ENCODE measurements around the gene DPP3. TPM values are rescaled to one million over a fixed set of nuclear protein-coding genes. Genes with fewer than 3 reads are reported as not detected.

DPP3 gene
- polyA plus RNA-seq, 1 donor, result 25.7 TPM

DNA sequence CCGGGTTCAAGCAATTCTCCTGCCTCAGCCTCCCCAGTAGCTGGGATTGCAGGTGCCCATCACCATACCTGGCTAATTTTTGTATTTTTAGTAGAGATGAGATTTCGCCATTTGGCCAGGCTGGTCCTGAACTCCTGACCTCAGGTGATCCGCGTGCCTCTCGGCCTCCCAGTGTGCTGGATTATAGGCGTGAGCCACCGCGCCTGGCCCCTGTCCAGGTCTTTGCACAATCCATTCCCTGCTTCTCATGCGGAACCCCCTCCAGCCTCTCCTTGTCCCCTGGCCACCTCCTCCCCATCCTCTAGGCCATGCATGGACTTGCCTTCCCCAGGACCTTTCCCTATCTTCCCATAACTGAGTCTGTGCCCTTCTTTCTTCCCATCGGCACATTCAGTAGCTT, 8.7 kb downstream of the DPP3 start:
- no peak for DNase-seq

DNA sequence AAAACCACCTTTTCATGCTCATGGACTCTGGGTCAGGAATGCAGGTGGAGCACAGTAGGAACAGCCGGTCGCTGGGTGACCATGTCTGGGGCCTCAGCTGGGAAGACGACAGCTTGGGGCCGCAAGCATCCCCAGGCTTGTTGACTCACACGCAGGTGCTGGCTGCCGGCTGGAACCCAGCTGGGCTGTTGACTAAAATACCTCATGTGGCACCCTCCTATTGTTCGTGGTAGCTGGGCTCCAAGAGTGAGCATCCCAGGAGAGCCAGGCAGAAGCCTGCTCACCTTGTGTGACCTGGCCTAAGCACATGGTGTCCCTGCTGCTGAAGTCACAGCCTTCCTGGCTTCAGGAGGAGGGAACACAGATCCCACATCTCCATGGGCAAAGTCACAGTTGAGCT, 9.4 kb downstream of the DPP3 start:
- no peak for DNase-seq

DNA sequence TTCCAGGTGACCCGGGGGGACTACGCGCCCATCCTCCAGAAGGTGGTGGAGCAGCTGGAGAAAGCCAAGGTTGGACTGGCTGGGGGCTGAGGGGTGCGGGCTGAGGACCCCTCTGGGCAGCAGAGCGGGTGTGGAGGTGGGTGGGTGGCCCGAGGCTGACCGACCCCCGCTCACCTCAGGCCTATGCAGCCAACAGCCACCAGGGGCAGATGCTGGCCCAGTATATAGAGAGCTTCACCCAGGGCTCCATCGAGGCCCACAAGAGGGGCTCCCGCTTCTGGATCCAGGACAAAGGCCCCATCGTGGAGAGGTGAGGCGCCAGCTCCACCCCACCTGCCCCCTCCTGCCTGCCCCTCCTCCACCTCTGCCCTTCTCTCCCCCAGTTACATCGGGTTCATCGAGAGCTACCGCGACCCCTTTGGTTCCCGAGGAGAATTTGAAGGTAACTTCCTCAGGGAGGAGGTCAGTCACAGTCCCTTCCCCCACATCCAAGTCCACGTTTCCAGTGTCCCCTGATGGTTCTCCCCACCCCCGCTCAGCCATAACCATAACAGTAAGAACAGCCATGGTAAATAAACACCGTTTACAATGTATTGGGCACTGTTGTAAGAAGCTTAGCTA, 11.2 kb downstream of the DPP3 start:
- DNase-seq, result no peak

DNA sequence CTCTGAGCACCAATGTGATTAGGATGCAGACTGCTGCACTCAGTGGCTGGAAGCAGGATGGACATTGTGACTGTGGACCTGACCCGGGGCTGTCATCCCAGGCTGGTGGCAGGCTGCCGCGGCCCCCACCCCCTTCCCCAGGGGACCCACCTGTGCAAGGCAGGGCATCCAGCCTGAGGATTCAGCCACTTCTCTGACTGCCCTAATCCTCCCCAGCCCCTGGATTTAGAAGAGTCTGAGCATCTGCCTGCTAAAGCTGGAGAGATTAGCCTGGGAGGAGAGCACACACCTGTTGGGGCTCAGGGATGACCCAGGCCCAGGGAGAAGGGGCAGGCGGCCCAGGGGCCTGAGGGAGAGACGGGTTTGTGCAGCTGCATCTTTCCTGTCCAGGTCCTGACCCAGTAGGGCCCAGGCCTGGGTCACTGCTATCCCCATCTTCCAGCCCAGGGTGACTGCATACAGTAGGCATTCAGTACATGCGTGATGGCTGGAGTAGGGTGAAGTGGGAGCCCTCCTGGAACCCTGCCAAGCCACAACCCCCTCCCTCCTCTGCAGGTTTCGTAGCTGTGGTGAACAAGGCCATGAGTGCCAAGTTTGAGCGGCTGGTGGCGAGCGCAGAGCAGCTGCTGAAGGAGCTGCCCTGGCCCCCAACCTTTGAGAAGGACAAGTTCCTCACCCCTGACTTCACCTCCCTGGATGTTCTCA, 12.1 kb downstream of the DPP3 start:
- no peak for DNase-seq

DNA sequence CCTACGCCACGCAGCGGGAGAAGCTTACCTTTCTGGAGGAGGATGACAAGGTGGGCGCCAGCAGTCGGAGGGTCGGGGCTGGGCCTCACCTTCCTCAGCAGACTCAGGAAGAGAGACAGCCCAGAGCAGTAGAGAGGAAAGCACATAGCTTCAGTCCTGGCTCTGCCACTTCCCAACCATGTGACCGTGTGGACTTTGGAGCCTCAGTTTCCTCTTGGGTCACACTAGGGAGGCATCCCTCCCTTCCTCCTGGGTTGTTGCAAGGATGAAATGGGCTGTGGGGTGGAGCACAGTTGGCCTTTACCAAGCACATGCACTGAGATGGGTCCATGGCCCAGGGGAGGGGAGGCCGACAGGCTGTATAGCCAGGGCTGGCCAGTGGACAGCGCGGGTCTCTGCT, 12.9 kb downstream of the DPP3 start:
- DNase-seq, result no peak

DNA sequence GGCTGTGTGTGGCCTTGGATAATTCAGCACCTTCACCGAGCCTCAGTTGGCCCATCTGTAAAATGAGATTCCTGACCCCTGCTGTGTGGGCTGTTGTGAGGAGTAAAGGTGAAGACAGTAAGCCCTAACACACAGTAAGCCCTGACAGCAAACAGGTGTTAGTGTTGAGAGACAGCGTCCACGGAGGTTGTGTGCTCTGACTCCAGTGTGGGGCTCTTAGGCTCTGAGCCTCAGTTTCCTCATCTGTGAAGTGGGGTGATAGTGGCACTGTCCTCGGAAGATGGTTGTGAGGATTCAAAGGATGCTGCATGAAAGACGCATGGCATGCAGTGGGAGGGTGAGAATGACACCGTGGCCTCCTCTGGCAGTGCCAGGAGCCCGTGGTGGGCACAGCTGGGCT, 14.2 kb downstream of the DPP3 start:
- DNase-seq, result no peak

DNA sequence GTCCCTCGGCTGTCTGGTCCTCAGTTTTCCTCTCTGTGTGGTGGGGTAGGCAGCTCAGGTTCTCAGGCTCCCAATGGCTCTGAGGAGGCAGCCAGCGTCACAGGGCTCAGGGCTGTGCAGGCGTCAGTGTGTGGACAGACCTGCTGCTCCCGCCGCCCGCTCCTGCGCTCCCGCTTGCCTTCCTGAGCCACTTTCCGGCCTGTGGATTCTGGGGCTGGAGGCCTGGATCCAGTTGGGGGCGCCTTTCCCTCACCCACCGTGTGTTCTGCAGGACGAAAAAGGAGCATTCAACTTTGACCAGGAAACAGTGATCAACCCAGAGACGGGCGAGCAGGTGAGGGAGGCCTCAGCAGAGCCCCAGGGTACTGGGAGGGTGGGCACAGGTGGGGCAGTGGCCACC, 14.7 kb downstream of the DPP3 start:
- DNase-seq, result no peak

DNA sequence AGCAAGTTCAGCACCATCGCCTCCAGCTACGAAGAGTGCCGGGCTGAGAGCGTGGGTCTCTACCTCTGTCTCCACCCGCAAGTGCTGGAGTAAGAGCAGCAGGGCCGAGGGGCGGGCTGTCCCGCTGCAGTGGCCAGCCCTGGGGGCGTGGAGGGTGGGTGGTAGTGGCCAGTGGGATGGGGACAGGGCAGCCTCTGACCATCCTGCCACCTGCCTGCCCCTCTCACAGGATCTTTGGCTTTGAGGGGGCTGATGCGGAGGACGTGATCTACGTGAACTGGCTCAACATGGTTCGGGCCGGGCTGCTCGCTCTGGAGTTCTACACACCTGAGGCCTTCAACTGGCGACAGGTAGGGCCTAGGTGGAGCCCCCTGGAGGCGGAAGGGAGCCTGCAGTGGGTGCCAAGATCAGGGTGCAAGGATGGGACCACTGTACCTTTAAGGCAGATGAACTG, 15.2 kb downstream of the DPP3 start:
- no peak for DNase-seq

DNA sequence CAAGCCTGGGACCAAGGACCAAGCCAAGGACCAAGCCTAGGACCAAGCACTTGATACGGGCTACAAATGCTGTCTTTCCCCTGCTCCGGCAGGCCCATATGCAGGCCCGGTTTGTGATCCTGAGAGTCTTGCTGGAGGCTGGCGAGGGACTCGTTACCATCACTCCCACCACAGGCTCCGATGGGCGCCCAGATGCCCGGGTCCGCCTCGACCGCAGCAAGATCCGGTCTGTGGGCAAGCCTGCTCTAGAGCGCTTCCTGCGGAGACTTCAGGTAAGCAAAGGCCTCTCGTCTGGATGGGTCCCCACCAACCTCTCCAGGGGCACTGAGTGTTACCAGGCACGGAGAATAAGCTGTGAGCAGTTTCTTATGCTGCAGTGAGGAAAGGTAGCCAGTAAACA, 17.0 kb downstream of the DPP3 start:
- DNase-seq, result no peak

DNA sequence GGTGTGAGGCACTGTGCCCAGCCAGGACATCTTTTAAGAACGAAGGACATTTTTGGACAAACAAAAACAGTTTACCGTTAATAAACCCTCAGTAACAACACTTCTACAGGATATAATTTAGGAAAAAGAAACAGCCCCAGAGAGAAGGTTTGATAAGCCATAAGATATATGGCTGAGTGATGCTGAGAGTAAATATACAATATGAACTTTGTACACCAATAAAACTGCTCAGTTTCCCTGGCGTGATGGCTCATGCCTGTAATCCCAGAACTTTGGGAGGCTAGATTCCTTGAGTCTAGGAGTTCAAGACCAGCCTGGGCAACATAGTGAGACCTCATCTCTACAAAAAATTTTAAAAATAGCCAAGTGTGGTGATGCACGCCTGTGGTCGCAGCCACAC, 18.3 kb downstream of the DPP3 start:
- DNase-seq, result no peak

DNA sequence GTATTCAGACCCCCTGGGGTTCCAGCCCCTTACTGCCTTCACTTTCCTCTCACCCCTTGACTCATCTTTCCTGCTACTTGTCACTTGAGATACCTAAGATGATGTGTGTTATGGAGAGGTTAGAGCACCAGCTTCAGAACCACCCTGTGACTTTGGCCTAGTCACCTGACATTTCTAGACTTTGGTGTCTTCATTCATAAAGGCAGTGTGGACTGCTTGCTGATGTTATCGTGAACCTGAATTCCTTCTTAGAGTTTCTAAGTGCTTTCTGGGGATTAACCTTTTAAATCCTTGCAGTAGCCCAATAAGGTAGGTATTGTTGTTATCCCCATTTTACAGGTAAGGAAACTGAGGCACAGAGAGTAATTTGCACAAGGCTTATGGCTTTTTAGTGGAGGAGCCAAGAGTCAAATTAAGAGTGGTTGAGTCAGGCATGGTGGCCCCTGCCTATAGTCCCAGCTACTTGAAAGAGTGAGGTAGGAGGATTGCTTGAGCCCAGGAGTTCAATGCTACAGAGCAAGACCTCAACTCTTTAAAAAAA, 25.1 kb downstream of the DPP3 start:
- DNase-seq, result no peak

DNA sequence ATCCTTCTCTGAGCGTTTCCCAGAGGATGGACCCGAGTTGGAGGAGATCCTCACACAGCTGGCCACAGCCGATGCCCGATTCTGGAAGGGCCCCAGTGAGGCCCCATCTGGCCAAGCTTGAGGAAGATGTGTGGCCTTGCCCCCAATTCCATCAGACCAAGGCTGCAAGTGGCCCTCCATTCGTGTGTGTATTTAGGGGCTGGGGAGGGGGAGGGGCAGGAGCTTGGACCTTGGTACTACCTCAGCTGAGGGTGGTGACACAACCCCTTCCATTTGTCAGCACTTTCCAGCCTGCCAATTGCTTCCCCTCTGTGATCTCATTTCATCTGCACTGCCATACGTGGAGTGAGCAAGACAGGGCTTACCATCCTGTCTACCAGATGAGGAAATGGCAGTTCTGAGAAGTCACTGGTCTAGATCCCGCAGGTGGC, 28.9 kb downstream of the DPP3 start:
- no peak for DNase-seq

DNA sequence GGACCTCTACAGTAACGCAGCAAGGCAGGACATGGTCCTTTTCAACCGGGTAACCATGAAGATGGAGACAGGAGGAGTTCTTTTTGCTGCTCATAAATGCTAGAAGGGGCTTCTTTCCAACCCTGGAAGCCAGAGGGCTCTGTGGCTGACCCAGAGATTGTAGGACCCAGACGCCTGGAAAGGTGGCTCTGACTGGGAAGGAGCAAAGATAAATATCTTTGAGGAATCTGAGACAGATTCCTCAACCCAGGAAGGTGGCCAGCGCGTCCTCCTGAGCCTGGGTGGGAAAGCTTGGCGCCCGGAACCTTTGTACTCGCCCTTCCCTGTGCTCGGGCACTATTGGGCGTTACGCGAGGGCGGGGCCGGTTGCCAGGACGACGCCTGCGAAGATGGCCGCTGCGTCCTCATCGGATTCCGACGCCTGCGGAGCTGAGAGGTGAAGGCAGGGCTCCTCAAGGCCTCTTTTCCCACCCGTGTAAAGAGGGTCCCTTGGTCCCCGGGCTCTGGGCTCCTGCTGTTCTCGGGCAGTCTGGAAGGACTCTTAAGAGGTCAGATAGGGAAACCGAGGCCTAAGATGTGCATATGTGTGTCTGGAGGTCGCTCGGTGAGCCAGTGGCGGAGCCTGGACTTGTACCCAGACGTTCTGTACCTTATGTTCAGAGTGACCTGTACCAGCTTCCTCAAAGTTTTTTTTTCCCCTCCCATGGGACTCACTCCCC, 30.2 kb downstream of the DPP3 start, which contains the start of gene BBS1:
Gene BBS1, plus strand, starts transcription at position 365 of the 719 bp plus-strand sequence. Its CDS starts 25 bp downstream, at position 390.
- DNase-seq, result peak; percentile 88

DNA sequence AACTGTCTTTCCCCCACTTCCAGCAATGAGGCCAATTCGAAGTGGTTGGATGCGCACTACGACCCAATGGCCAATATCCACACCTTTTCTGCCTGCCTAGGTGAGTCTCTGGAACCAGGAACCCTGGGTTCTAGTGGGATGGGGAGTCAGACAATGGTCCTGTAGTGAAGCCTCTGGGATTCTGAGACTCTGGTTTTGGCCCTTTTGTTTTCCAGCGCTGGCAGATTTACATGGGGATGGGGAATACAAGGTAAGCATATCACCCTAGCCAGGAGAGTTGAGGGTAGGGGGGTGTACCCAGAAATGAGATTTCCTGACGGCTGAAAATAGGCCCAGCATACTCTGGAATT, 30.7 kb downstream of the DPP3 start:
- no peak for DNase-seq

DNA sequence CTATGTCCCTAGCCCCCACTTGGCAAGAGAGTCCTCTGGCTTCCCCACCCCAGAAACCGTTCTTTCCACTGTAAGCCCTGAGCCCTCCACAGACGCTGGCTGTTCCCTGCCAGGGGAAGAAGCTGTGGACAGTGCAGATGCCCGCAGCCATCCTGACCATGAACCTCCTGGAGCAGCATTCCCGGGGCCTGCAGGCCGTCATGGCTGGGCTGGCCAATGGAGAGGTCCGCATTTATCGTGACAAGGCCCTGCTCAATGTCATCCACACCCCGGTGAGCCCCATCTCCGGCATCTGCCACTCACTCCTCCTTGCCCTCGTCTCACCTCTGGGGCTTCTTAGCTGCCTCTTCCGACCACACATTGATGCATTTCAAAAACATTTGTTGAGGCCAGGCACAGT, 43.4 kb downstream of the DPP3 start:
- DNase-seq, result no peak

DNA sequence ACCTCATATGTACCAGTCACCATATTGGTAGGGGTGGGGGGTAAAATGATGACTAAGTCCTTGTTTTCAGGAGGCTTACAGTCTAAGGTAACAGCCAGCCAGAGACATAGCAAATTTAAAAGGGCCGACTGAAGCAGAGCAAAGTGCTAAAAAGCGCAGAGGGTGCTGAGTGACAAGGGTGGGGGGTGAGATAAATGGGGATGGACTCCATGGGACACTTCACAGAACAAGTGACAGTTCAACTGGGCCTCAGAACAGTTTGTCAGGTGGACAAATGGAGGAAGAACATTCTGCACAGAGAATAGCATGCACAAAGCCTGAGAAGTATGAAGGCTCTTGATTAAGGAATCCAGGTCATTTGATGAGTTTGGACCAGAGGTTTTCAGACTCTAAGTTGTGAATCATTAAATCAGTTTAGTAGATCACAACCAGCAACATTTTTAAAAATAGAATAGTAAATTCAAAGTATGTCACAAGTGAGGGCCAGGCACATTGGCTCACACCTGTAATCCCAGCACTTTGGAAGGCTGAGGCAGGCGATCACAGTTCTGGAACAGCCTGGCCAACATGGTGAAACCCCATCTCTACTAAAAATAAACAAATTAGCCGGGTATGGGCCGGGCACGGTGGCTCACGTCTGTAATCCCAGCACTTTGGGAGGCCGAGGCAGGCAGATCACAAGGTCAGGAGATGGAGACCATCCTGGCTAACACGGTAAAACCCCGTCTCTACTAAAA, 44.2 kb downstream of the DPP3 start:
- DNase-seq, result no peak

DNA sequence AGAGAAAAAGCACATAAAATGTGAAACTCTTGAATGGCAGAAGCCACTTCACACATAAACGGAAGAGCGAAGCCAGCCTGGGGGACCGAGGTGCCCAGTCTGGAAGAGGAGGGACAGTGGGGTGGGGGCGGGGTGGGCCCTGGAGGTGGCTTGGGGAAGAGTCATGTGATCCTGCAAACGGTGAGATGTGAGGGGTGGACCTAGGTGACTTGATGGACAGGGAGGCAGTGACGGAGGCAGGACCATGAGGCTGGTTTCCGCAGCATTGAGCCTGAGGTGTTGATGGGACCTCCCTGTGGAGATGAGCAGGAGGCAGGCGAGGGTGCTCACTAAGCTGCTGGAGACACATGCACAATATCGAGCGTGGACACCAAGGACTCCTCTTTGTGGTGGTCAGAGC, 48.8 kb downstream of the DPP3 start:
- no peak for DNase-seq

DNA sequence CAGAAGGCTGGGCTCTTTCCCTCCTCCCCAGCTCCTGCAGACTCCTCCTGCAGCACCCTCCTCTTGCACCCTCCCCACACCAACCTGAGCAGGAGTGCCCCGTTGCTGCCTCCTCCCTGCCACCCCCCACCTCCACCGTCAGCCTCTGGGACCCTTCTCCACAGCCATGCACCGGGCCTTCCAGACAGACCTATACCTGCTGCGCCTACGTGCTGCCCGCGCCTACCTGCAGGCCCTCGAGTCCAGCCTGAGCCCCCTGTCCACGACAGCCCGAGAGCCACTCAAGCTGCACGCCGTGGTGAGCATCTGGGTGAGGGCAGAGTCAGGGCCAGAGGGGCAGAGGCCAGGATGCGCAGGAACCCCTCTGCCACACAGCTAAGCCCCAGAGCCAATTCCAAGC, 49.4 kb downstream of the DPP3 start:
- DNase-seq, result no peak

DNA sequence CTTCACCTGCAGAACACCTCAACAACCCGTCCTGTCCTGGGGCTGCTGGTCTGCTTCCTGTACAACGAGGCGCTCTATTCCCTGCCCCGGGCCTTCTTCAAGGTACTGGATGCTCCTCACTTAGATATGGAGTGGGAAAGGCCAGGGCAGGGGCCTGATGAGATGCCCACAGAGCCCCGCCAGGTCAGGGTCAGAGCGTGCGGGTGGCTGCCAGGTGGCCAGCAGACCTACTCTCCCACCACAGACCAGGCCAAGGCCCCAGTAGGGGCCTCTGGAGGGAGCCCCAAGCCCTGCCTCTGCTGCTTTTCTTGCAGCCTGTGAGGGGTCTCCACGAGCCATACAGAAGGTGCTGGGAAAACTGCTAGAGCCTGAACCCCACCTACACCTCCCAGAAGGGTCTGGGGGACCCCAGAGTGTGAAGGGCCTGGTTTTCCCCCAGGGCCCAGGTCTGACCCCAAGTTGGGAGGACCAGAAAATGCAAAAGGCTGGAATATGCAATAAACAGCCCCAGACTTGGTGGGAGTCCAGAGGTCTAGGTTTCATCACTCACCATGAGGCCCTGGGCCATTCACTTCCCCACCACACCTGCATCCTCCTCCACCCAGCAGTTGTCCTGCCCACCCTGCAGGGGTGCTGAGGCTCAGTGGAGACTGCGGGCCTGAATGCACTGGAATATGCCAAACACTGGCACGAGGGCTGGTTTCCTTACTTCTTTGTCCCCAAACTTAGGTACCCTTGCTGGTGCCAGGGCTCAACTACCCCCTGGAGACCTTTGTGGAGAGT, 50.9 kb downstream of the DPP3 start:
- DNase-seq, result no peak

DNA sequence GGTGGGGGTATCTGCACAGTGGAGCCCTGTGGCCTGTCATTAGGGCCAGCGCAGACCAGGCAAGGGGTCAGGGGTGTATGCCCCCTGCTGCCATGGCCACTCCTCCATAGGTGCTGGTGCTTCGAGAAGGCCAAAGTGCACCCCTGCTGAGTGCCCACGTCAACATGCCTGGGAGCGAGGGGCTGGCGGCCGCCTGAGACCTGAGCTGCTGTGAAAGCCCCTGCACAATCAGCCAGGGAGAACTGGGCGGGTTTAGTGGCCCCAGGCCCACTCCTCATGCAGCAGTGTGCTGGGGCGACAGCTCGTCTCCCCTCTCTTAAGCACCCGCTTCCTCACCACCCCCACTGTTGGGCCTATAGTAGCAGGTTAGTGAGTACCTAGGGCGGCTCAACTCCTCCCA, 51.6 kb downstream of the DPP3 start:
- no peak for DNase-seq

DNA sequence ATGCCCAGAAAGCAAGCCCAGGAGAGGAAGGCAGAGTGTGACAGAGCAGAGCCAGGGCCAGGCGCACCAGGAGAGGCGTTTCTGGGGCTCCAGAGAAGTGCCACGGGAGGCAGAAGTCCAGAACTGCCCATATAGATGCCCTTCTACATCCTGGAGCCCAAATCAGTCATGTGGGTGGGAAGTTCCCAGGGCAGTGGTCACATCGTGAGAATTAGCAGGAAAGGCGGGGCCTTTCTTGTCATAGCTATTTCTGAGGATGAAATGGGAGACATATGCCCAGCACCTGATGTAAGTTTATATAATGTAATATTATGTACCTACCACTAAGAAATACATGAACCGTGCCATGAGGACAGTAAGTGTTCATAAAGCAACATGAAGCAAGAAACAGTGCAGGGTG, 52.5 kb downstream of the DPP3 start:
- no peak for DNase-seq

All from hindlimb muscle (tissue), 1 donor.